IgD-negative memory B cell (primary cell): ENCODE data around the gene BICRA. TPM values are rescaled to one million over a fixed set of nuclear protein-coding genes. Genes with fewer than 3 reads are reported as not detected.
"Not testable (repeated sequence)": the region's sequence is repeated elsewhere in the genome, so short reads cannot be mapped to it uniquely, and the experiment has no call there.

Experiments
- H3K27ac Mint-ChIP-seq, 3 donors: one replicate each; pipeline ENCODE4 v1.8.0; 2020 to 2022; ENCODE audit warnings: mild to moderate bottlenecking in 3 of 3, mixed read lengths in 3 of 3, moderate library complexity in 1 of 3
- H3K27me3 Mint-ChIP-seq: one replicate; pipeline ENCODE4 v1.8.0; 2021; ENCODE audit warnings: mixed read lengths
- H3K36me3 Mint-ChIP-seq: one replicate; pipeline ENCODE4 v1.8.0; 2020; ENCODE audit warnings: mild to moderate bottlenecking, mixed read lengths
- H3K4me1 Mint-ChIP-seq, 3 donors: one replicate each; pipeline ENCODE4 v1.8.0; 2020 to 2022; ENCODE audit warnings: mixed read lengths in 3 of 3, mild to moderate bottlenecking in 1 of 3
- H3K4me3 Mint-ChIP-seq, 4 donors: one replicate each; pipeline ENCODE4 v1.8.0; 2020 to 2022; ENCODE audit warnings: mild to moderate bottlenecking in 4 of 4, mixed read lengths in 4 of 4, moderate library complexity in 3 of 4
- H3K9me3 Mint-ChIP-seq, 3 donors: one replicate each; pipeline ENCODE4 v1.8.0; 2020 to 2021; ENCODE audit warnings: mixed read lengths in 3 of 3, mild to moderate bottlenecking in 1 of 3
- polyA plus RNA-seq: library from polyadenylated mRNA; unstranded; fragments of 300-500 nt; fragmentation: Illumina TruSeq; gene quantifications from one replicate; pipeline ENCODE4 v1.2.3, GENCODE V29; 2021

The BICRA gene
- polyA plus RNA-seq, 1 donor from 2014 or later = 0.71 TPM

DNA sequence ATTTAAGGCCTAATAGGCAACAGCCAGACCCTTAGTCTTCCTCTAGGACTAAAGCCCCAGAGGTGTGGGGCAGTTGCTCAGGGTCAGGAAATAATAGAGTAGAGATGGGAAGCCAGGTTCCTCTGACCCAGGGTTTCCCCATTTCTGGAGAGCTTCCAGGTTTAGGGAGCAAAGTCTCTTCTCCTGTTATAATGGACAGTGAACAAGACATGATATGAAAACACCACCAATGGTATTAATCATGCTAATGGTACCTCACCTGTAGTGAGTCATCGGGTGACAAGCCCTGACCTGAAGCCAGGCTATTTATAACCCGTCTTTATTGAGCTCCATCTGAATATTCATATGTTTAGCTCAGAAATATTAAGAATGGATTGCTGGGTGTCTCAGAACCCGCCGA is 24.6 kb downstream of the BICRA start:
- Mint-ChIP-seq H3K4me1 (peaks cover 3 to 14% (median 14%) of the 10 kb centered on the region in 3 donors), H3K36me3 (peaks cover 11% of the 10 kb centered on the region), H3K27ac (no peak overlapping the region)

DNA sequence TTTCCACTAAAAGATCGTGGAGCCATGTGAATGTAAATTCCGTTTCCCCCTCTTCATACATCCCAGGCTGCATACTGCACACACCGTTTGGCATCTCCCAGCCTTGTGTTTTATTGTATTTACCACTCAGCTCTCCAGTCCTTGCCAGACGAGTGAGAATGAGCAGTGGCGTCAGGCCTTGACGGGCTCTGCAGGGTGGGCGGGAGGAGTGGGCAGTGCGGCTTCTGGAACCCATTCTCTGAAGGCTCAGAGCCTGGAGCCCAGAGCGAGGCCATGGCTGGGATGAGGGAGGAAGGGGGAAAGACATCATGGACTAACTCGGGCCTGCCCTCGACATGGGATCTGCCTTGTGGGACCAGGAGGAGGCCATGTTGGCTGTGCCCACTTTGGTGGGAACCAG is 25.1 kb downstream of the BICRA start:
- Mint-ChIP-seq H3K27me3 (no peaks in the 10 kb centered on the region), H3K4me3 (no peak overlapping the region), H3K36me3 (peaks cover 11% of the 10 kb centered on the region), H3K4me1 (peaks cover 3 to 14% (median 14%) of the 10 kb centered on the region in 3 donors), H3K9me3 (no peaks in the 10 kb centered on the region), H3K27ac (no peak overlapping the region)

More for the DNA sequence above, 24.6 kb downstream of the BICRA start:
- no peaks in the 10 kb centered on the region for H3K9me3 Mint-ChIP-seq
- H3K27me3 Mint-ChIP-seq = no peaks in the 10 kb centered on the region
- no peak overlapping the region for H3K4me3 Mint-ChIP-seq

- Mint-ChIP-seq H3K27ac (peak overlapping the region in 1 of 3 donors; percentile 19), H3K4me1 (peaks cover 0 to 11% (median 11%) of the 10 kb centered on the region in 3 donors)
- H3K4me3 Mint-ChIP-seq, H3K27me3 Mint-ChIP-seq, H3K9me3 Mint-ChIP-seq, H3K36me3 Mint-ChIP-seq: not testable (repeated sequence)
These were observed 26.3 kb downstream of the BICRA start for GRCh38 chr19:47635152-47635754.

- H3K4me1 Mint-ChIP-seq = peaks cover 0 to 11% (median 11%) of the 10 kb centered on the region in 3 donors
These were observed 28.6 kb downstream of the BICRA start for GRCh38 chr19:47637550-47637949.

GRCh38 chr19:47641891-47642485 is 33.1 kb downstream of the BICRA start:
- Mint-ChIP-seq H3K9me3 (peaks cover 0 to 2% (median 0%) of the 10 kb centered on the region in 3 donors), H3K27me3 (no peaks in the 10 kb centered on the region), H3K36me3 (peaks cover 7% of the 10 kb centered on the region), H3K4me1 (peaks cover 9 to 21% (median 17%) of the 10 kb centered on the region in 3 donors), H3K4me3 (no peak overlapping the region), H3K27ac (no peak overlapping the region)

More at GRCh38 chr19:47637550-47637949, 28.6 kb downstream of the BICRA start:
- peaks cover 7% of the 10 kb centered on the region for H3K36me3 Mint-ChIP-seq
- H3K27me3 Mint-ChIP-seq = no peaks in the 10 kb centered on the region
- peak overlapping the region in 1 of 4 donors; percentile 1 for H3K4me3 Mint-ChIP-seq
- no peak overlapping the region for H3K27ac Mint-ChIP-seq
- H3K9me3 Mint-ChIP-seq = no peaks in the 10 kb centered on the region

GRCh38 chr19:47643281-47643680 is 34.3 kb downstream of the BICRA start:
- H3K4me1 Mint-ChIP-seq = peaks cover 9 to 19% (median 17%) of the 10 kb centered on the region in 3 donors
- peaks cover 0 to 2% (median 0%) of the 10 kb centered on the region in 3 donors for H3K9me3 Mint-ChIP-seq
- H3K36me3 Mint-ChIP-seq = peaks cover 12% of the 10 kb centered on the region
- no peak overlapping the region for H3K4me3 Mint-ChIP-seq
- no peak overlapping the region for H3K27ac Mint-ChIP-seq
- H3K27me3 Mint-ChIP-seq = no peaks in the 10 kb centered on the region

- Mint-ChIP-seq H3K9me3 (peaks cover 0 to 2% (median 0%) of the 10 kb centered on the region in 3 donors), H3K4me3 (no peak overlapping the region), H3K27me3 (no peaks in the 10 kb centered on the region), H3K27ac (no peak overlapping the region), H3K36me3 (peaks cover 11% of the 10 kb centered on the region), H3K4me1 (peaks cover 9 to 17% (median 15%) of the 10 kb centered on the region in 3 donors)
These were observed 35.3 kb downstream of the BICRA start for GRCh38 chr19:47644199-47644598.

GRCh38 chr19:47644743-47645482 is 36.0 kb downstream of the BICRA start:
- H3K36me3 Mint-ChIP-seq = peaks cover 15% of the 10 kb centered on the region
- H3K4me3 Mint-ChIP-seq = no peak overlapping the region
- H3K4me1 Mint-ChIP-seq = peaks cover 9 to 21% (median 16%) of the 10 kb centered on the region in 3 donors
- H3K27me3 Mint-ChIP-seq = no peaks in the 10 kb centered on the region
- H3K27ac Mint-ChIP-seq = no peak overlapping the region
- H3K9me3 Mint-ChIP-seq = peaks cover 0 to 2% (median 0%) of the 10 kb centered on the region in 3 donors

- Mint-ChIP-seq H3K27ac (no peak overlapping the region), H3K27me3 (no peaks in the 10 kb centered on the region), H3K4me3 (no peak overlapping the region), H3K36me3 (peaks cover 19% of the 10 kb centered on the region), H3K4me1 (peaks cover 9 to 23% (median 18%) of the 10 kb centered on the region in 3 donors), H3K9me3 (peaks cover 0 to 2% (median 0%) of the 10 kb centered on the region in 3 donors)
These were observed 38.0 kb downstream of the BICRA start for GRCh38 chr19:47646924-47647323.

- H3K4me1 Mint-ChIP-seq = peaks cover 9 to 23% (median 18%) of the 10 kb centered on the region in 3 donors
- no peak overlapping the region for H3K27ac Mint-ChIP-seq
- no peaks in the 10 kb centered on the region for H3K27me3 Mint-ChIP-seq
These were observed 40.7 kb downstream of the BICRA start for GRCh38 chr19:47649588-47649987.

DNA sequence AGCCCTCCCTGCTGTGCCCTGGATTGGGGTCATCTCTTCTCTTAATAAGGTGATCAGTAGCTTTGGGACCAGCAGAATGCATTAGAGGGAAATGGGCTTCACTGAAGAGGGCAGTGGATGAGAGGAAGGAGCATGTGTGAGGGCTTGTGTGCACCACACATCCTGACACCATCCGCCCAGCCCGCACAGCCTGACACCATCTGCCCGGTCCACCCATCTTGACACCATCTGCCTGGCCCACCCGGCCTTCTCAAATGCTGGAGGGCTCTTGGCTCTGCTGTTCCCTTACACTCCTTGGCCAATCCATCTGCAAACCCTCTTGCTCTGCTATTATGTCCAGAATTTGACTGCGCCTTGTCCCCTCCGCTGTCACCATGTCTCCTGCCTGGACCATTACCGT is 41.8 kb downstream of the BICRA start:
- H3K27me3 Mint-ChIP-seq = no peaks in the 10 kb centered on the region
- H3K36me3 Mint-ChIP-seq = peaks cover 22% of the 10 kb centered on the region
- H3K4me3 Mint-ChIP-seq = no peak overlapping the region
- peaks cover 0 to 2% (median 0%) of the 10 kb centered on the region in 3 donors for H3K9me3 Mint-ChIP-seq
- H3K4me1 Mint-ChIP-seq = peaks cover 5 to 17% (median 16%) of the 10 kb centered on the region in 3 donors
- no peak overlapping the region for H3K27ac Mint-ChIP-seq

More at GRCh38 chr19:47649588-47649987, 40.7 kb downstream of the BICRA start:
- H3K9me3 Mint-ChIP-seq = peaks cover 0 to 2% (median 0%) of the 10 kb centered on the region in 3 donors
- no peak overlapping the region for H3K4me3 Mint-ChIP-seq
- peaks cover 22% of the 10 kb centered on the region for H3K36me3 Mint-ChIP-seq

DNA sequence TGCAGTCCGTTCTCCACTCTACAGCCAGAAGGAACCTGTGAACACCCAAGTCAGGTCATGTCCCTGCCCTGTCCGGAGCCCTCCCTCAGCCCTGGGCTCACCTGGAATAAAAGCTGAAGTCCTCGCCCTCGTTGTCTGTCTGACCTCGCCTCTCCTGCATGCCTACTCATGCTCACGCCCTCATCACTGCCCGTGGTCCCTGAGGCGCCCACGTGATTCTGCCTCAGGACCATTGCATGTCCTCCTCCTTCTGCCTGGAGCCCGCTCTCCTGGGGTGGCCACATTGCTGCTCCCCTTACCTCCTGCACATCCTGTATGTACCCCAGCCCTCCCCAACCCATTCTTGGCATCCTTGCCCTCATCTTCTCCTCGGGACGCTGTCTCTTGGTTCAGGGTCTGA is 42.2 kb downstream of the BICRA start:
- H3K4me3 Mint-ChIP-seq = peak overlapping the region in 1 of 4 donors; percentile 73
- H3K27me3 Mint-ChIP-seq = no peaks in the 10 kb centered on the region
- H3K9me3 Mint-ChIP-seq = peaks cover 0 to 2% (median 0%) of the 10 kb centered on the region in 3 donors
- H3K4me1 Mint-ChIP-seq = peaks cover 5 to 17% (median 16%) of the 10 kb centered on the region in 3 donors
- no peak overlapping the region for H3K27ac Mint-ChIP-seq
- H3K36me3 Mint-ChIP-seq = peaks cover 22% of the 10 kb centered on the region

GRCh38 chr19:47651691-47652090 is 42.8 kb downstream of the BICRA start:
- Mint-ChIP-seq H3K27me3 (no peaks in the 10 kb centered on the region), H3K36me3 (peaks cover 21% of the 10 kb centered on the region), H3K4me3 (no peak overlapping the region), H3K4me1 (peaks cover 5 to 17% (median 15%) of the 10 kb centered on the region in 3 donors), H3K9me3 (peaks cover 0 to 2% (median 0%) of the 10 kb centered on the region in 3 donors), H3K27ac (no peak overlapping the region)

- no peak overlapping the region for H3K27ac Mint-ChIP-seq
- H3K4me1 Mint-ChIP-seq = peaks cover 5 to 17% (median 14%) of the 10 kb centered on the region in 3 donors
- peaks cover 19% of the 10 kb centered on the region for H3K36me3 Mint-ChIP-seq
- no peaks in the 10 kb centered on the region for H3K9me3 Mint-ChIP-seq
- no peaks in the 10 kb centered on the region for H3K27me3 Mint-ChIP-seq
- H3K4me3 Mint-ChIP-seq = no peak overlapping the region
These were observed 43.4 kb downstream of the BICRA start for GRCh38 chr19:47652285-47652684.

GRCh38 chr19:47653856-47654255 is 44.9 kb downstream of the BICRA start:
- no peaks in the 10 kb centered on the region for H3K9me3 Mint-ChIP-seq
- H3K4me1 Mint-ChIP-seq = peaks cover 5 to 15% (median 14%) of the 10 kb centered on the region in 3 donors
- H3K36me3 Mint-ChIP-seq = peaks cover 14% of the 10 kb centered on the region
- H3K27ac Mint-ChIP-seq = no peak overlapping the region
- no peak overlapping the region for H3K4me3 Mint-ChIP-seq
- H3K27me3 Mint-ChIP-seq = no peaks in the 10 kb centered on the region
